ENCODE results near the gene PCDH15. TPM values are rescaled to one million over a fixed set of nuclear protein-coding genes. Genes with fewer than 3 reads are reported as not detected.

Gene PCDH15
- total and polyA plus RNA-seq, 2 experiments from 2014 or later: 1.1 to 1.7 TPM

- no peak for TF ChIP-seq CTCF (IDR thresholded peaks at IDR 0.05; ENCODE audit: poor library complexity)
- TF ChIP-seq EZH2 (IDR thresholded peaks at IDR 0.05; ENCODE audit: borderline replicate concordance): no peak
- no peak for TF ChIP-seq EZH2phosphoT487 (IDR thresholded peaks at IDR 0.05; ENCODE audit: low read depth, severe bottlenecking, unreplicated experiment)
- no peak overlapping the region for H2AFZ ChIP-seq
- H3K79me2 ChIP-seq: no peaks in the 10 kb centered on the region
- no peaks in the 10 kb centered on the region for H3K9me2 ChIP-seq (replicated peaks; ENCODE audit: insufficient read depth)
- no peaks in the 10 kb centered on the region for H3K4me1 ChIP-seq (ENCODE audit: insufficient read depth)
- no peak overlapping the region for H3K4me3 ChIP-seq
- DNase-seq (ENCODE audit: low spot score): no peak
- H3K9me3 ChIP-seq (ENCODE audit: low read depth): no peaks in the 10 kb centered on the region
- H3K27me3 ChIP-seq: no peaks in the 10 kb centered on the region
- no peak overlapping the region for H3K4me2 ChIP-seq
- no peaks in the 10 kb centered on the region for H4K20me1 ChIP-seq (ENCODE audit: insufficient read depth, poor library complexity, severe bottlenecking)
- 93% methylated on average over 5 of the region's 5 CpGs for WGBS (ENCODE audit: low lambda C conversion rate, missing lambda C conversion rate)
- H3K36me3 ChIP-seq (replicated peaks; ENCODE audit: insufficient read depth, low read depth): no peaks in the 10 kb centered on the region
- no peak overlapping the region for H3K27ac ChIP-seq
Measured at GRCh38 chr10:54837479-54837878, 36.4 kb upstream of the PCDH15 start.

GRCh38 chr10:54833029-54833428, 32.0 kb upstream of the PCDH15 start:
- Histone ChIP-seq H3K9me3 (ENCODE audit: low read depth) (no peaks in the 10 kb centered on the region), H4K20me1 (ENCODE audit: insufficient read depth, poor library complexity, severe bottlenecking) (no peaks in the 10 kb centered on the region), H3K36me3 (replicated peaks; ENCODE audit: insufficient read depth, low read depth) (no peaks in the 10 kb centered on the region), H2AFZ (no peak overlapping the region), H3K27ac (no peak overlapping the region), H3K27me3 (no peaks in the 10 kb centered on the region), H3K79me2 (no peaks in the 10 kb centered on the region), H3K4me1 (ENCODE audit: insufficient read depth) (no peaks in the 10 kb centered on the region), H3K9me2 (replicated peaks; ENCODE audit: insufficient read depth) (no peaks in the 10 kb centered on the region), H3K4me3 (no peak overlapping the region), H3K4me2 (no peak overlapping the region)
- 46% methylated on average over 2 of the region's 2 CpGs for WGBS (ENCODE audit: low lambda C conversion rate, missing lambda C conversion rate)
- no peak for DNase-seq (ENCODE audit: low spot score)
- TF ChIP-seq EZH2 (IDR thresholded peaks at IDR 0.05; ENCODE audit: borderline replicate concordance) (no peak), CTCF (IDR thresholded peaks at IDR 0.05; ENCODE audit: poor library complexity) (no peak), EZH2phosphoT487 (IDR thresholded peaks at IDR 0.05; ENCODE audit: low read depth, severe bottlenecking, unreplicated experiment) (no peak)

- WGBS (ENCODE audit: low lambda C conversion rate, missing lambda C conversion rate): 60% methylated on average over 1 of the region's 1 CpG
Measured at GRCh38 chr10:54826994-54827560, 26.0 kb upstream of the PCDH15 start.

More at GRCh38 chr10:54826994-54827560, 26.0 kb upstream of the PCDH15 start:
- Histone ChIP-seq H3K27ac (no peak overlapping the region), H4K20me1 (ENCODE audit: insufficient read depth, poor library complexity, severe bottlenecking) (no peaks in the 10 kb centered on the region), H3K9me2 (replicated peaks; ENCODE audit: insufficient read depth) (no peaks in the 10 kb centered on the region), H3K4me2 (no peak overlapping the region), H2AFZ (no peak overlapping the region), H3K9me3 (ENCODE audit: low read depth) (no peaks in the 10 kb centered on the region), H3K79me2 (no peaks in the 10 kb centered on the region), H3K27me3 (no peaks in the 10 kb centered on the region), H3K36me3 (replicated peaks; ENCODE audit: insufficient read depth, low read depth) (no peaks in the 10 kb centered on the region), H3K4me1 (ENCODE audit: insufficient read depth) (no peaks in the 10 kb centered on the region), H3K4me3 (no peak overlapping the region)
- no peak for TF ChIP-seq CTCF (IDR thresholded peaks at IDR 0.05; ENCODE audit: poor library complexity)
- TF ChIP-seq EZH2 (IDR thresholded peaks at IDR 0.05; ENCODE audit: borderline replicate concordance): no peak
- TF ChIP-seq EZH2phosphoT487 (IDR thresholded peaks at IDR 0.05; ENCODE audit: low read depth, severe bottlenecking, unreplicated experiment): no peak
- DNase-seq (ENCODE audit: low spot score): no peak
